ENCODE measurements around the gene GIMAP1. TPM values are rescaled to one million over a fixed set of nuclear protein-coding genes. Genes with fewer than 3 reads are reported as not detected.
A peak's percentile ranks its signal among the peaks of the same experiment; 100 is the strongest.

The GIMAP1 gene
- total and polyA plus RNA-seq, 4 donors: 0.95 to 11.6 (median 4.8) TPM

DNA sequence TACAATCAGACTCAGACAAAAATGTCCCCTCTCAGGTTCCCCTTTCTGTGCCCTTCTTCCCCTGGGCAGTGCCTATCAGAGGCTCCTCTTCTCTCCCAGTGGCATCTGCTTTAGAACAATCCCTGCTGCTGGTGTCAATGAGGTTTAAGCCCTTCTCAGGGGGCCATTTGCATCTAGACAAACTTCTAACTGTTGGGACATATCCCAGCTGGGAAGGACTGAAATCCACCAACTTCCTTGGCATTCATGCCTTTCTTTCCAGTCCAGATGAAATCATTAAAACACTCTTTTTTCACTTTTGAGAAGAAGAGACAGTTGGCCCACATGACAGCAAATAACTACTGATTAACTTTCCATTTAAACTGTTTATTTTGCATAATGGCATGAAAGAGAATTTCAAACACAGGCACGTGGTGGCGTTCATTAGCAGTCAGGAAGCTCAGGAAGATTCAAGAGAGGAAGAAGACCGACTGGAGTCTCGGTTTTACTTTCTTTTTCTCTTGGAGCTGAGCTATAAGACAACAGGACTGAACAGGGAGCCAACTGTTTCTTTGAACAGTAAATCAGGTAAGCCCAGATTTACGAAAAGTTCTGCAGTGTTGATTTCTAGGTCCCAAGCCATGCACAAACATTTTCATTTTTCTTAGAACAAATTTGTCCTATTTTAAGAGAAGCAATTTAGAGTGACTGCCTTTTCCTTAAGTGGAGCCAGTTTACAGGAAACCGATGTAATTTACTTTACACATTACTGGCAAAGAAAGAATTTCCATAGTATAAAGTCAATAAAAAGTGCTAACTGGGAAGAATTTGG, 31.0 kb upstream of the GIMAP1 start, which contains the start of gene GIMAP2:
Gene GIMAP2, plus strand, starts transcription at position 488 of the 811 bp plus-strand sequence. CDS start 1,354 bp downstream, outside the sequence.
- Histone ChIP-seq H3K4me3 (ENCODE audit: low read length in 2 of 2) (no peak within 1 kb of the TSS), H3K36me3 (ENCODE audit: control insufficient read depth in 1 of 2, insufficient read depth in 2 of 2, low read length in 1 of 2) (no peaks in the 10 kb centered on the region), H3K9me3 (ENCODE audit: control insufficient read depth, low read length) (peaks cover 2% of the 10 kb centered on the region), H3K27me3 (ENCODE audit: control insufficient read depth in 1 of 2, insufficient read depth in 2 of 2, low read length in 1 of 2) (no peaks in the 10 kb centered on the region), H3K27ac (ENCODE audit: low read depth in 1 of 2, low read length in 2 of 2) (no peak within 1 kb of the TSS), H3K4me1 (ENCODE audit: control insufficient read depth in 1 of 2, insufficient read depth in 2 of 2, low read length in 2 of 2) (no peaks in the 10 kb centered on the region)
- peak; percentile 73 for ATAC-seq (ENCODE audit: low FRiP score)
- 29% methylated on average over 6 of the region's 6 CpGs for WGBS, 2 donors
- intact Hi-C loops (cut with DNase I): no loop called here
- no peak for DNase-seq

DNA sequence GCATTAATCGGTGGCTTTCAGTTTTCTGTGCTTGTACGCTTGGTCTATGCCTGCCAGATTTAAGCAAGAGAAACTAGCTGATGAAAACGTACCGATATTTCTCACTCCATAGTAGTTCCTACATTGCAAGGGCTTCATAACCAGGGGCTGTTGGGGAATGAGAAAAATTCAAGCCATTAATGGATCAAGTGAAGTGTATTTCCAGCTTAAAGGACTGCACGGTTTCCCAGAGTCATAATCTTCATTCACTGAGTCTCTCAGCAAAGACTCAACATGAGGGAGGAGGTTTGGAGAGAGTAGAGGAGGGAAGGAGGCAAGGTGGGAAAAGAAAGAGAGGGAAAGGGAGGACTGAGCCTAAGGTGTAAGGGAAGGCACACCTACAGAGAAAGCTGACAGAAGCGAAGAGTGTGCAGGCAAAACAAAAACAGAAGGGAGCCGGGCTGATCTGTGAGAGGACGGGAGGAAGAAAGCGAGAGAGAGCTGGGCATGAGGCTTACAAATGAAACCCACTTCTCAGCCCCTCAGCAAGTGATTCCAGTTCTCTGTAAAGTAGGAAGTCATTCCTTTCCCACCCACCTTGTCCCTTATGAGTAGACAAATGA, 30.3 kb upstream of the GIMAP1 start:
- Histone ChIP-seq H3K4me3 (ENCODE audit: low read length in 2 of 2) (no peak overlapping the region), H3K4me1 (ENCODE audit: control insufficient read depth in 1 of 2, insufficient read depth in 2 of 2, low read length in 2 of 2) (no peaks in the 10 kb centered on the region), H3K27ac (ENCODE audit: low read depth in 1 of 2, low read length in 2 of 2) (no peak overlapping the region), H3K36me3 (ENCODE audit: control insufficient read depth in 1 of 2, insufficient read depth in 2 of 2, low read length in 1 of 2) (no peaks in the 10 kb centered on the region), H3K9me3 (ENCODE audit: control insufficient read depth, low read length) (peaks cover 2% of the 10 kb centered on the region), H3K27me3 (ENCODE audit: control insufficient read depth in 1 of 2, insufficient read depth in 2 of 2, low read length in 1 of 2) (no peaks in the 10 kb centered on the region)
- DNase-seq (no peak), ATAC-seq (ENCODE audit: low FRiP score) (peak; percentile 63)
- 39 to 49% methylated on average over 9 of the region's 9 CpGs for WGBS, 2 donors
- intact Hi-C loops (cut with DNase I): no loop called here

DNA sequence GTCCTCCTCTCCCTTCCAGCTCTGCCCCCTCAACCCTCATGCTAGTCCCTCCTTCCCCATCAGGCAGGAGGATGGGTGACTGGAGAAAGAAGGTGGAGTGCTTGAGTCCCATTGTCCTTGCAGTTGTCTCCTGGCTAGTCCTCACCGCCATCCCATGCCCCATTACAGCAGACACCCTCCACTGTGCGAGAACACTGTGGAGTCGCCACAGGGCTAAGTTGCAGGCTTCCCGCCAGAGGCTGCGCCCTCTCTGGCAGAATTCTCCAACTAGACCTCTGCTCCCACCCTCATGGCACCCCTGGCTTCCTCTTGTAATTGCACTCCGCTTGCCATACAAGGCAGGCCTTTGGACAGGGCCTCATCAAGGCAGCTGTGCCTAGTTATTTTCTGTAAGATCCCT, 27.8 kb upstream of the GIMAP1 start:
- 85 to 89% methylated on average over 6 of the region's 6 CpGs for WGBS, 2 donors
- no peaks in the 10 kb centered on the region for H3K27me3 ChIP-seq (ENCODE audit: control insufficient read depth in 1 of 2, insufficient read depth in 2 of 2, low read length in 1 of 2)
- peaks cover 2% of the 10 kb centered on the region for H3K9me3 ChIP-seq (ENCODE audit: control insufficient read depth, low read length)
- no peak overlapping the region for H3K4me3 ChIP-seq (ENCODE audit: low read length in 2 of 2)
- H3K27ac ChIP-seq (ENCODE audit: low read depth in 1 of 2, low read length in 2 of 2): no peak overlapping the region
- H3K36me3 ChIP-seq (ENCODE audit: control insufficient read depth in 1 of 2, insufficient read depth in 2 of 2, low read length in 1 of 2): no peaks in the 10 kb centered on the region
- no peaks in the 10 kb centered on the region for H3K4me1 ChIP-seq (ENCODE audit: control insufficient read depth in 1 of 2, insufficient read depth in 2 of 2, low read length in 2 of 2)
- no peak for DNase-seq
- intact Hi-C loops (cut with DNase I): no loop called here
- no peak for ATAC-seq (ENCODE audit: low FRiP score)

DNA sequence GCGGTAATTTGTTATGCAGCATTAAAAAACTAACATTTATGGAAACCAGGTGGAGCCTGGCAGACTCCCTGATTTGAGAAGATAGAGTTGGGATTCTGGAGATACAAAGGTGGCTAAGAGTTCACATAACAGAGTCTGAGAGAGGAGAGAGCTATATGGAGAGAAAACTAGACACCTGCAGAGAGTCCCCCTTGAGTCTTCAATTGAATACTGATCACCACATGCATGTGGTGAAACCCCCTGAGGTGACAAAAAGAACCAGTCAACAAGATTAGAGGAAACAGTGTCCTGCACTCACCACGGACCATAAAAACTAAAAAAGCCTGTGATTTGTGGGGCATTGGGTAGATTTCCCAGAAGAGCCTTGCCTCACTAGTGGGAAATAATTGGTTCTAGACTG, 20.8 kb upstream of the GIMAP1 start:
- no peaks in the 10 kb centered on the region for H3K27me3 ChIP-seq (ENCODE audit: control insufficient read depth in 1 of 2, insufficient read depth in 2 of 2, low read length in 1 of 2)
- H3K4me1 ChIP-seq (ENCODE audit: control insufficient read depth in 1 of 2, insufficient read depth in 2 of 2, low read length in 2 of 2): no peaks in the 10 kb centered on the region
- no peak overlapping the region for H3K4me3 ChIP-seq (ENCODE audit: low read length in 2 of 2)
- H3K9me3 ChIP-seq (ENCODE audit: control insufficient read depth, low read length): no peaks in the 10 kb centered on the region
- H3K36me3 ChIP-seq (ENCODE audit: control insufficient read depth in 1 of 2, insufficient read depth in 2 of 2, low read length in 1 of 2): no peaks in the 10 kb centered on the region
- no peak overlapping the region for H3K27ac ChIP-seq (ENCODE audit: low read depth in 1 of 2, low read length in 2 of 2)
- DNase-seq (no peak), ATAC-seq (ENCODE audit: low FRiP score) (no peak)
- 37 to 53% methylated on average over 2 of the region's 2 CpGs for WGBS, 2 donors
- intact Hi-C loops (cut with DNase I): no loop called here

DNA sequence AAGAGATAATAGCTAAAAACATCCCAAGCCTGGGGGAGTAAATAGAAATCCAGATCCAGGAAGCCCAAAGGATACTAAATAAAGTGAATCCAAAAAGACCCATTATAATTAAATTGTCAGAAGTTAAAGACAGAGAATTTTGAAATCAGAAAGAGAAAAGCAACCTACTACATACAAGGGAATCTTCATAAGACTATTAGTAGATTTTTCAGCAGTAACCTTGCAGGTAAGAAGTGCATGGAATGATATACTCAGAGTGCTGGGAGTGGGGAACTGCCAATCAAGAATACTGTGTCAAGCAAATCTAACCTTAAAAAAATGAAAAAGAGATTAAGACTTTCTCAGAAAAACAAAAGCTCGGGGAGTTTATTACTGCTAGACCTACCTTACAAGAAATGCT, 13.2 kb upstream of the GIMAP1 start:
- 72 to 91% methylated on average over 1 of the region's 1 CpG for WGBS, 2 donors

DNA sequence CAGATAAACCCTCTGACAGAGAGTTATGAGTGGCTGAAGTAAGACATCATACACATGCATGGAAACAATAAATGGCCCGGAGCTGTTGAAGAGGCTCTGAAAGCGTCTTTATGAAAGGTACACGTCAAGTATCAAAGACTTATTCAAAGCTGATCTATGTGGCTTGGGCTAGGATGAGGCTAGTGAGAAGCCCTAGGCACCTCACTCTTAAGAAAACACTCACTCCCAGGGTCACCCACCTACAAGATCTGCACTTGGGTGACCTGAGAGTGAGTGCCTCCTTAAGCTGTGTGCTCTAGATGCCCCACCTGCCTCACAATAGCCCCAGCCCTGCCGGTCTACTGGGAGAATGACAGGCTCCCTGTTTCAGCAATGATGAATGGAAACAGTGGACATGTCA, 1.1 kb upstream of the GIMAP1 start:
- no peak for DNase-seq
- Histone ChIP-seq H3K4me3 (ENCODE audit: low read length in 2 of 2) (no peak overlapping the region), H3K9me3 (ENCODE audit: control insufficient read depth, low read length) (peaks cover 1% of the 10 kb centered on the region), H3K27ac (ENCODE audit: low read depth in 1 of 2, low read length in 2 of 2) (no peak overlapping the region), H3K27me3 (ENCODE audit: control insufficient read depth in 1 of 2, insufficient read depth in 2 of 2, low read length in 1 of 2) (no peaks in the 10 kb centered on the region), H3K36me3 (ENCODE audit: control insufficient read depth in 1 of 2, insufficient read depth in 2 of 2, low read length in 1 of 2) (no peaks in the 10 kb centered on the region), H3K4me1 (ENCODE audit: control insufficient read depth in 1 of 2, insufficient read depth in 2 of 2, low read length in 2 of 2) (no peaks in the 10 kb centered on the region)
- intact Hi-C loops (cut with DNase I): no loop called here
- WGBS, 2 donors: 70% methylated on average over 4 of the region's 4 CpGs
- no peak for ATAC-seq (ENCODE audit: low FRiP score)

More for the DNA sequence above, 13.2 kb upstream of the GIMAP1 start:
- Histone ChIP-seq H3K27ac (ENCODE audit: low read depth in 1 of 2, low read length in 2 of 2) (no peak overlapping the region), H3K4me3 (ENCODE audit: low read length in 2 of 2) (no peak overlapping the region), H3K9me3 (ENCODE audit: control insufficient read depth, low read length) (peaks cover 3% of the 10 kb centered on the region), H3K36me3 (ENCODE audit: control insufficient read depth in 1 of 2, insufficient read depth in 2 of 2, low read length in 1 of 2) (no peaks in the 10 kb centered on the region), H3K4me1 (ENCODE audit: control insufficient read depth in 1 of 2, insufficient read depth in 2 of 2, low read length in 2 of 2) (no peaks in the 10 kb centered on the region), H3K27me3 (ENCODE audit: control insufficient read depth in 1 of 2, insufficient read depth in 2 of 2, low read length in 1 of 2) (no peaks in the 10 kb centered on the region)
- ATAC-seq (ENCODE audit: low FRiP score) (no peak), DNase-seq (no peak)
- intact Hi-C loops (cut with DNase I): no loop called here

DNA sequence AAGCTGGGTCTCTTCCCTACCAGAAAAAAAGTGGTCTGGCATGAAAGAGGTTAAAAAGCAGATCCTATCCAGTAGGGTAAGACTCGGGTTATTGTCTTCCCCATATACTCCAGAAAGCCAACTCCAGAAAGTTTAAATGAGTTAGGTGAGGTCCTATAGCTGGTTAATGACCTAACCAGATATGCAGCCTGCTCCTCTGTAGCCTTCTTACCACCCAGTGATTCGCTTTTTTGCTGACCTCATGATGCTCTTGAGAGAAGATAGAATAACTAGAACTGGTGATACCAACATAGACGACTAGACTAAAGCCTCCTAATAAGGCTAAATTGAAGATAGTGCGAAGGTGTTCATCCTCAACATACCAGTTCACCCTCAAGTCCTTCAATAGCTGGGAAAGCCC, 675 bp upstream of the GIMAP1 start:
- WGBS, 2 donors: 53 to 54% methylated on average over 4 of the region's 4 CpGs
- H3K4me3 ChIP-seq (ENCODE audit: low read length in 2 of 2): no peak overlapping the region
- no peaks in the 10 kb centered on the region for H3K4me1 ChIP-seq (ENCODE audit: control insufficient read depth in 1 of 2, insufficient read depth in 2 of 2, low read length in 2 of 2)
- no peak for ATAC-seq (ENCODE audit: low FRiP score)
- no peaks in the 10 kb centered on the region for H3K36me3 ChIP-seq (ENCODE audit: control insufficient read depth in 1 of 2, insufficient read depth in 2 of 2, low read length in 1 of 2)
- no peak for DNase-seq
- no peaks in the 10 kb centered on the region for H3K27me3 ChIP-seq (ENCODE audit: control insufficient read depth in 1 of 2, insufficient read depth in 2 of 2, low read length in 1 of 2)
- peaks cover 1% of the 10 kb centered on the region for H3K9me3 ChIP-seq (ENCODE audit: control insufficient read depth, low read length)
- H3K27ac ChIP-seq (ENCODE audit: low read depth in 1 of 2, low read length in 2 of 2): no peak overlapping the region
- intact Hi-C loops (cut with DNase I): no loop called here

DNA sequence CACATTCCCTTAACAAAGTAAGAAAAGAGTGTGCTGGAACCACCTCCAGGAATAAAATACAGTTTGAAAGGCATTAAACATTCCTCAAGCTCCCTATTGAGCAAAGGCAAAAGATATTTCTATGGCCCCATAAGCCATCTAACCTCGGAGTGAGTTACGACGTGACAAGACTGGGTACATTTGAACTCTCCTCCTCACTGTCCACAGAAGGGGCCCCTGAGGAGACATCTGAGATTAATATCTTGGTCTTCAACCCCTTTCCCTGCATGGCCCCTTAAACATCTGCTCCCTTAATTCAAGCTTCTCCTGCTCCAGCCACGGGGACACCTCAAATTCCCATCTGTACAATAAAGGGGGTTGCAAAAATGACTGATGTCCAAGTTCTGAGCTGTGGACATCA, 526 bp downstream of the GIMAP1 start:
- no peaks in the 10 kb centered on the region for H3K27me3 ChIP-seq (ENCODE audit: control insufficient read depth in 1 of 2, insufficient read depth in 2 of 2, low read length in 1 of 2)
- no peaks in the 10 kb centered on the region for H3K4me1 ChIP-seq (ENCODE audit: control insufficient read depth in 1 of 2, insufficient read depth in 2 of 2, low read length in 2 of 2)
- H3K9me3 ChIP-seq (ENCODE audit: control insufficient read depth, low read length): peaks cover 1% of the 10 kb centered on the region
- H3K36me3 ChIP-seq (ENCODE audit: control insufficient read depth in 1 of 2, insufficient read depth in 2 of 2, low read length in 1 of 2): no peaks in the 10 kb centered on the region
- no peak overlapping the region for H3K27ac ChIP-seq (ENCODE audit: low read depth in 1 of 2, low read length in 2 of 2)
- 50 to 56% methylated on average over 4 of the region's 4 CpGs for WGBS, 2 donors
- DNase-seq (no peak), ATAC-seq (ENCODE audit: low FRiP score) (no peak)
- no peak overlapping the region for H3K4me3 ChIP-seq (ENCODE audit: low read length in 2 of 2)
- intact Hi-C loops (cut with DNase I): no loop called here

All from aorta (tissue), 5 donors.